HepG2 (cell line): ENCODE results near the gene MAPK8IP3. TPM values are rescaled to one million over a fixed set of nuclear protein-coding genes. Genes with fewer than 3 reads are reported as not detected.

Experiments used
- AGO1 ChIP-seq: fragments of 200-400 bp; formaldehyde crosslinking; IDR thresholded peaks from 2 replicates; pipeline ENCODE4 v1.6.1; 2017; ENCODE audit warnings: mild to moderate bottlenecking, low read depth, low read length, moderate library complexity; ENCODE audit not compliant: poor library complexity, severe bottlenecking
- DNMT1 ChIP-seq: sonication (generic); formaldehyde crosslinking; IDR thresholded peaks from 2 replicates; pipeline ENCODE4 v1.5.1; 2020; ENCODE audit warnings: mild to moderate bottlenecking, missing genetic modification reagents
- EHMT2 ChIP-seq: fragments of 200-600 bp; sonication (generic); IDR thresholded peaks from 2 replicates; pipeline ENCODE4 v1.7.0; 2017; ENCODE audit warnings: antibody characterized with exemption, low read depth, low read length, borderline replicate concordance
- HNRNPK ChIP-seq: fragments of 200-400 bp; formaldehyde crosslinking; IDR thresholded peaks from 2 replicates; pipeline ENCODE4 v1.6.1; 2018; ENCODE audit warnings: low read length, low read depth, moderate library complexity, mild to moderate bottlenecking; ENCODE audit not compliant: poor library complexity, severe bottlenecking
- MAZ ChIP-seq, 2 experiments: sonication (generic) in 1 of 2; formaldehyde crosslinking in 1 of 2; IDR thresholded peaks; 2 replicates each; pipeline versions ENCODE4 v1.5.0 to v1.6.1; 2012 to 2020; ENCODE audit warnings: low read depth in 2 of 2, mild to moderate bottlenecking in 2 of 2, borderline replicate concordance in 1 of 2, improper control_type of control experiment in 1 of 2, low read length in 1 of 2, missing genetic modification reagents in 1 of 2, moderate library complexity in 1 of 2
- MEF2D ChIP-seq: sonication (generic); formaldehyde crosslinking; IDR thresholded peaks from 2 replicates; pipeline ENCODE4 v1.5.1; 2020; ENCODE audit warnings: mild to moderate bottlenecking, missing genetic modification reagents
- MLLT10 ChIP-seq: sonication (generic); formaldehyde crosslinking; IDR thresholded peaks from 2 replicates; pipeline ENCODE4 v1.4.0; 2020; ENCODE audit warnings: missing genetic modification reagents
- RBFOX2 ChIP-seq: fragments of 200-400 bp; formaldehyde crosslinking; IDR thresholded peaks from 2 replicates; pipeline ENCODE4 v1.6.1; 2017; ENCODE audit warnings: low read depth, mild to moderate bottlenecking, low read length
- ZNF138 ChIP-seq: sonication (generic); formaldehyde crosslinking; IDR thresholded peaks from 2 replicates; pipeline ENCODE4 v1.5.0; 2020; ENCODE audit warnings: mild to moderate bottlenecking, low read depth, missing genetic modification reagents
- ZNF850 ChIP-seq: sonication (generic); formaldehyde crosslinking; conservative IDR thresholded peaks from 2 replicates; pipeline ENCODE4 v1.9.0; 2021; ENCODE audit warnings: mild to moderate bottlenecking, missing genetic modification reagents
- polyA plus RNA-seq, 8 experiments: library from polyadenylated mRNA; depleted of rRNA in 3 of 8; stranded (reverse) in 7 of 8; unstranded in 1 of 8; fragments of >200 nt; fragmentation: Illumina TruSeq in 4 of 8; extraction: Trizol in 4 of 8; gene quantifications; 2 replicates each; pipeline versions ENCODE4 v1.2.1 to v1.2.3, GENCODE V29; 2011 to 2016; ENCODE audit warnings: low read depth in 4 of 8, missing spikeins in 1 of 8, mixed read lengths in 1 of 8; ENCODE audit not compliant: insufficient read depth in 1 of 8
- total RNA-seq, 5 experiments: library from RNA; depleted of rRNA; stranded (reverse); fragments of >200 nt; fragmentation: Illumina TruSeq; extraction: Trizol; gene quantifications; 2 replicates each; pipeline ENCODE4 v1.2.3, GENCODE V29; 2016; ENCODE audit warnings: low read depth in 1 of 5
- TF ChIP-seq, protein P1 (sequence below): sonication (generic); formaldehyde crosslinking; IDR thresholded peaks from 2 replicates; pipeline ENCODE4 v1.5.1; 2020; ENCODE audit warnings: mild to moderate bottlenecking, missing genetic modification reagents, borderline replicate concordance
- TF ChIP-seq, protein P2 (sequence below): sonication (generic); formaldehyde crosslinking; IDR thresholded peaks from 2 replicates; pipeline ENCODE4 v1.4.0; 2020; ENCODE audit warnings: missing genetic modification reagents
- TF ChIP-seq, protein P3 (sequence below): sonication (generic); formaldehyde crosslinking; IDR thresholded peaks from 2 replicates; pipeline ENCODE4 v1.4.0; 2020; ENCODE audit warnings: mild to moderate bottlenecking, missing genetic modification reagents
- TF ChIP-seq, protein P4 (sequence below): sonication (generic); formaldehyde crosslinking; IDR thresholded peaks from 2 replicates; pipeline ENCODE4 v1.9.0; 2022; ENCODE audit warnings: missing genetic modification reagents, mild to moderate bottlenecking, borderline replicate concordance
- TF ChIP-seq, protein P5 (sequence below): sonication (generic); formaldehyde crosslinking; IDR thresholded peaks from 2 replicates; pipeline ENCODE4 v1.4.0; 2020; ENCODE audit warnings: missing genetic modification reagents

MAPK8IP3 gene
- total and polyA plus RNA-seq, 2 of the 13 experiments (the other 11 are each of a cell fraction or from before 2014, with no cell fraction given), result 25.1 to 41.7 TPM

DNA sequence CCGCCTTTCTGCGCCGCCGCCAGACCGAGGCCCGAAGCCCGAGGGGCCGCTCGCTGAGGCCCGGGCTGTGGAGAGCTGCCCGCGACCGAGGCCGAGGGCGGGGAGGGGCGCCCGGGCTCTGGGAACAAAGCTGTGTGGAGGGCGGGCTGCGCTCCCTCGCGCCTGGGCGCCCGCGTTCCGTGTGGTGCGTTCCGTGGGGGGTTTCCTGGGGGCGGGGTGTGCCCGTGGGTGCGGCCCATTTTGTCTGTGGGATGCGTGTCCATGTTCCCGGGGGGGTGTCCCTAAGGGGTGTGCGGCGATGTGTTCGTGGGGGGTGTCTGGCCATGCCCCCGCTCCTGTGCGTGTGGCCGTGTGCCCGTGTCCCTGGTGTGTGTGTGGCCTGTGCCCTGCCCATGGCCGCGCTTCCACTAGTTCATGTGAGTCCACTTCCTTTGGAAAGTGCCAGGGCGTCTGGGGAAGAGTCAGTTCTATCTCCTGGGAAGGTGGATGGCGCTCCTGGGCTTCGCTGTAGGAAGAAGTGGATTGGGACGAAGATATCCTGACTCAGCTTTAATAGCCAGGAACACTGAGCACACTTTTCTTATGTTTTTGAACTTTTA, 27.4 kb upstream of the MAPK8IP3 start (continued):
- TF ChIP-seq, protein P1, sequence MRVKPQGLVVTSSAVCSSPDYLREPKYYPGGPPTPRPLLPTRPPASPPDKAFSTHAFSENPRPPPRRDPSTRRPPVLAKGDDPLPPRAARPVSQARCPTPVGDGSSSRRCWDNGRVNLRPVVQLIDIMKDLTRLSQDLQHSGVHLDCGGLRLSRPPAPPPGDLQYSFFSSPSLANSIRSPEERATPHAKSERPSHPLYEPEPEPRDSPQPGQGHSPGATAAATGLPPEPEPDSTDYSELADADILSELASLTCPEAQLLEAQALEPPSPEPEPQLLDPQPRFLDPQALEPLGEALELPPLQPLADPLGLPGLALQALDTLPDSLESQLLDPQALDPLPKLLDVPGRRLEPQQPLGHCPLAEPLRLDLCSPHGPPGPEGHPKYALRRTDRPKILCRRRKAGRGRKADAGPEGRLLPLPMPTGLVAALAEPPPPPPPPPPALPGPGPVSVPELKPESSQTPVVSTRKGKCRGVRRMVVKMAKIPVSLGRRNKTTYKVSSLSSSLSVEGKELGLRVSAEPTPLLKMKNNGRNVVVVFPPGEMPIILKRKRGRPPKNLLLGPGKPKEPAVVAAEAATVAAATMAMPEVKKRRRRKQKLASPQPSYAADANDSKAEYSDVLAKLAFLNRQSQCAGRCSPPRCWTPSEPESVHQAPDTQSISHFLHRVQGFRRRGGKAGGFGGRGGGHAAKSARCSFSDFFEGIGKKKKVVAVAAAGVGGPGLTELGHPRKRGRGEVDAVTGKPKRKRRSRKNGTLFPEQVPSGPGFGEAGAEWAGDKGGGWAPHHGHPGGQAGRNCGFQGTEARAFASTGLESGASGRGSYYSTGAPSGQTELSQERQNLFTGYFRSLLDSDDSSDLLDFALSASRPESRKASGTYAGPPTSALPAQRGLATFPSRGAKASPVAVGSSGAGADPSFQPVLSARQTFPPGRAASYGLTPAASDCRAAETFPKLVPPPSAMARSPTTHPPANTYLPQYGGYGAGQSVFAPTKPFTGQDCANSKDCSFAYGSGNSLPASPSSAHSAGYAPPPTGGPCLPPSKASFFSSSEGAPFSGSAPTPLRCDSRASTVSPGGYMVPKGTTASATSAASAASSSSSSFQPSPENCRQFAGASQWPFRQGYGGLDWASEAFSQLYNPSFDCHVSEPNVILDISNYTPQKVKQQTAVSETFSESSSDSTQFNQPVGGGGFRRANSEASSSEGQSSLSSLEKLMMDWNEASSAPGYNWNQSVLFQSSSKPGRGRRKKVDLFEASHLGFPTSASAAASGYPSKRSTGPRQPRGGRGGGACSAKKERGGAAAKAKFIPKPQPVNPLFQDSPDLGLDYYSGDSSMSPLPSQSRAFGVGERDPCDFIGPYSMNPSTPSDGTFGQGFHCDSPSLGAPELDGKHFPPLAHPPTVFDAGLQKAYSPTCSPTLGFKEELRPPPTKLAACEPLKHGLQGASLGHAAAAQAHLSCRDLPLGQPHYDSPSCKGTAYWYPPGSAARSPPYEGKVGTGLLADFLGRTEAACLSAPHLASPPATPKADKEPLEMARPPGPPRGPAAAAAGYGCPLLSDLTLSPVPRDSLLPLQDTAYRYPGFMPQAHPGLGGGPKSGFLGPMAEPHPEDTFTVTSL (CRISPR knock-in tag), result no peak
- TF ChIP-seq ZNF850, result no peak
- no peak for TF ChIP-seq MEF2D (CRISPR knock-in tag)
- TF ChIP-seq RBFOX2, result peak; percentile 79
- TF ChIP-seq EHMT2, result no peak
- TF ChIP-seq HNRNPK, result peak; percentile 92
- TF ChIP-seq, protein P2, sequence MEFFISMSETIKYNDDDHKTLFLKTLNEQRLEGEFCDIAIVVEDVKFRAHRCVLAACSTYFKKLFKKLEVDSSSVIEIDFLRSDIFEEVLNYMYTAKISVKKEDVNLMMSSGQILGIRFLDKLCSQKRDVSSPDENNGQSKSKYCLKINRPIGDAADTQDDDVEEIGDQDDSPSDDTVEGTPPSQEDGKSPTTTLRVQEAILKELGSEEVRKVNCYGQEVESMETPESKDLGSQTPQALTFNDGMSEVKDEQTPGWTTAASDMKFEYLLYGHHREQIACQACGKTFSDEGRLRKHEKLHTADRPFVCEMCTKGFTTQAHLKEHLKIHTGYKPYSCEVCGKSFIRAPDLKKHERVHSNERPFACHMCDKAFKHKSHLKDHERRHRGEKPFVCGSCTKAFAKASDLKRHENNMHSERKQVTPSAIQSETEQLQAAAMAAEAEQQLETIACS (CRISPR knock-in tag), result no peak
- TF ChIP-seq MAZ (IDR thresholded peaks at IDR 0.05; ENCODE audit: borderline replicate concordance, low read depth, low read length), result no peak
- TF ChIP-seq MAZ (CRISPR knock-in tag; IDR thresholded peaks at IDR 0.05; ENCODE audit: low read depth), result no peak
- TF ChIP-seq, protein P3, sequence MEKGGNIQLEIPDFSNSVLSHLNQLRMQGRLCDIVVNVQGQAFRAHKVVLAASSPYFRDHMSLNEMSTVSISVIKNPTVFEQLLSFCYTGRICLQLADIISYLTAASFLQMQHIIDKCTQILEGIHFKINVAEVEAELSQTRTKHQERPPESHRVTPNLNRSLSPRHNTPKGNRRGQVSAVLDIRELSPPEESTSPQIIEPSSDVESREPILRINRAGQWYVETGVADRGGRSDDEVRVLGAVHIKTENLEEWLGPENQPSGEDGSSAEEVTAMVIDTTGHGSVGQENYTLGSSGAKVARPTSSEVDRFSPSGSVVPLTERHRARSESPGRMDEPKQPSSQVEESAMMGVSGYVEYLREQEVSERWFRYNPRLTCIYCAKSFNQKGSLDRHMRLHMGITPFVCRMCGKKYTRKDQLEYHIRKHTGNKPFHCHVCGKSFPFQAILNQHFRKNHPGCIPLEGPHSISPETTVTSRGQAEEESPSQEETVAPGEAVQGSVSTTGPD (CRISPR knock-in tag), result no peak
- no peak for TF ChIP-seq ZNF138 (CRISPR knock-in tag)
- no peak for TF ChIP-seq AGO1
- TF ChIP-seq, protein P4, sequence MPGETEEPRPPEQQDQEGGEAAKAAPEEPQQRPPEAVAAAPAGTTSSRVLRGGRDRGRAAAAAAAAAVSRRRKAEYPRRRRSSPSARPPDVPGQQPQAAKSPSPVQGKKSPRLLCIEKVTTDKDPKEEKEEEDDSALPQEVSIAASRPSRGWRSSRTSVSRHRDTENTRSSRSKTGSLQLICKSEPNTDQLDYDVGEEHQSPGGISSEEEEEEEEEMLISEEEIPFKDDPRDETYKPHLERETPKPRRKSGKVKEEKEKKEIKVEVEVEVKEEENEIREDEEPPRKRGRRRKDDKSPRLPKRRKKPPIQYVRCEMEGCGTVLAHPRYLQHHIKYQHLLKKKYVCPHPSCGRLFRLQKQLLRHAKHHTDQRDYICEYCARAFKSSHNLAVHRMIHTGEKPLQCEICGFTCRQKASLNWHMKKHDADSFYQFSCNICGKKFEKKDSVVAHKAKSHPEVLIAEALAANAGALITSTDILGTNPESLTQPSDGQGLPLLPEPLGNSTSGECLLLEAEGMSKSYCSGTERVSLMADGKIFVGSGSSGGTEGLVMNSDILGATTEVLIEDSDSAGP (CRISPR knock-in tag), result peak; percentile 50; the same call in 1 of the 2 replicates
- 0 out of 2 replicates have a peak, but pooled peaks have one; percentile 61 for TF ChIP-seq DNMT1 (CRISPR knock-in tag)
- no peak for TF ChIP-seq MLLT10 (CRISPR knock-in tag)
- TF ChIP-seq, protein P5, sequence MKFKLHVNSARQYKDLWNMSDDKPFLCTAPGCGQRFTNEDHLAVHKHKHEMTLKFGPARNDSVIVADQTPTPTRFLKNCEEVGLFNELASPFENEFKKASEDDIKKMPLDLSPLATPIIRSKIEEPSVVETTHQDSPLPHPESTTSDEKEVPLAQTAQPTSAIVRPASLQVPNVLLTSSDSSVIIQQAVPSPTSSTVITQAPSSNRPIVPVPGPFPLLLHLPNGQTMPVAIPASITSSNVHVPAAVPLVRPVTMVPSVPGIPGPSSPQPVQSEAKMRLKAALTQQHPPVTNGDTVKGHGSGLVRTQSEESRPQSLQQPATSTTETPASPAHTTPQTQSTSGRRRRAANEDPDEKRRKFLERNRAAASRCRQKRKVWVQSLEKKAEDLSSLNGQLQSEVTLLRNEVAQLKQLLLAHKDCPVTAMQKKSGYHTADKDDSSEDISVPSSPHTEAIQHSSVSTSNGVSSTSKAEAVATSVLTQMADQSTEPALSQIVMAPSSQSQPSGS (CRISPR knock-in tag), result no peak
